ENCODE measurements around the gene CFAP99.

- TF ChIP-seq POLR2A (IDR thresholded peaks at IDR 0.05) (no peak), CTCF (IDR thresholded peaks at IDR 0.05) (no peak)
These were observed 32.3 kb downstream of the CFAP99 start for GRCh38 chr4:2451036-2451520.
